ENCODE results near the gene CRKL.
"Not testable (repeated sequence)": the region's sequence is repeated elsewhere in the genome, so short reads cannot be mapped to it uniquely, and the experiment has no call there.

Gene CRKL

DNA sequence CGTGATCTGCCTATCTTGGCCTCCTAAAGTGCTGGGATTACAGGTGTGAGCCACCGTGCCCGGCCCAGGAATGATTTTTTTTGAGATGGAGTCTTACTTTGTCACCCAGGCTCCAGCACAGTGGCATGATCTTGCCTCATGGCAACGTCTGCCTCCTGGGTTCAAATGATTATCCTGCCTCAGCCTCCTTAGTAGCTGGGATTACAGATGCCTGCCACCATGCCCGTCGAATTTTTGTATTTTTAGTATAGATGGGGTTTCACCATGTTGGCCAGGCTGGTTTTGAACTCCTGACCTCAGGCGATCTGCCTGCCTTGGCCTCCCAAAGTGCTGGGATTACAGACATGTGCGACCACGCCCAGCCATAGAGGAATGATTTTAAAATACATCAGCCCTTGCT lies 17.8 kb downstream of the CRKL start:
- DNase-seq (ENCODE audit: low spot score), result not testable (repeated sequence)

DNA sequence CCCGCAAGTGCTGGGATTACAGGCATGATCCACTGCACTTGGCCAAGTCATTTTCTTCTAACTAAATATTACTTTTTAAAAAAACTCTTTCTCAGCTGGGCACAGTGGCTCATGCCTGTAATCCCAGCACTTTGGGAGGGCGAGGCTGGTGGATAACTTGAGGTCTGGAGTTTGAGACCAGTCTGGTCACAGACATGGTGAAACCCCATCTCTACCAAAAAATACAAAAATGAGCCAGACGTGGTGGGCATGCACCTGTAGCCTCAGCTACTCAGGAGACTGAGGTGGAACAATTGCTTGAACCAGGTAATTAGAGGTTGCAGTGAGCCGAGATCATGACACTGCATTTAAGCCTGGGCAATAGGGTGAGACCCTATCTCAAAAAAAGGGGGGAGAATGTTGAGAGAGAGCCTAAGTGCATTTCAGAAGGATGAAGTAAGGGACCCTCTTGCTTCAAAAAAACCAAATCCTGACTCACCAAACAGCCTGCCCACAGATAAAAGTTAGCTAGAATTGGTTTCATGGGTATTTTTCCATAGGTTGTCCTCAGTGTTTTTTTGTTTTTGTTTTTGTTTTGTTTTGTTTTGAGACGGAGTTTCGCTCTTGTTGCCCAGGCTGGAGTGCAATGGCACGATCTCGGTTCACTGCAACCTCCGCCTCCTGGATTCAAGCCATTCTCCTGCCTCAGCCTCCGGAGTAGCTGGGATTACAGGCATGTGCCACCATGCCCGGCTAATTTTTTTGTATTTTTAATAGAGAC lies 18.8 kb downstream of the CRKL start:
- not testable (repeated sequence) for DNase-seq (ENCODE audit: low spot score)

DNA sequence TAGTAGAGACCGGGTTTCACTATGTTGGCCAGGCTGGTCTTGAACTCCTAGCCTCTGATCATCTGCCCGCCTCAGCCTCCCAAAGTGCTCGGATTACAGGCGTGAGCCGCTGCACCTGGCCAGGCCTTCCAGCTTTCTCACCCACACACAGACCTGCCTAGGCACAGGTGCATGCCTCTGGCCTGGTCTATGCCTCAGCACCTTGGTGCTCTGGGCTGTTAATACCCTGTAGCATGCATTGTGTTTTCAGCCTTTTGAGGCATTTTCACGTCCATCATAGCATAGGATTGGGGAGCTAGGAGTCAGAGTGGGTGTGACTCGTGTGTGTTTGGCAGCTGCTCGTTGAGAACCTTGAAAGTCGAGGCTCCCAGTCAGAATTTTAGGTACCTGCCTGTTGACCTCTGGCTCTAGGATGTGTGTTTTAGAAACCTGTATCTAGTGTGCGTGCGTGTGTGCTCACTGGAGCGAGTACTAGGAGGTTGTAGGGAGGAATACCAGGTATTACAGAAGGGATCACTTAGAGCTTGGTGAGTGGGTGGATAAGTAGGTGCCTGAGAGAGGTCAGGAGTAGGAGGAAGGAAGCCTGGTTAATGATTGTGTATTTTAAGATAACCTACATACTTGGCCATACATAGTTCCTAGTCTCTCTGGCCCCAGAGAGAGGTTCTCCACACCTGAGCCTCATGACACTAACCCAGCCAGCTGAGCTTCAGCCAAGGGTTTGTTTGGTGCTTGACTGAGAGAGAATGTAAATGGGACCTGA lies 20.0 kb downstream of the CRKL start:
- no peak for DNase-seq (ENCODE audit: low spot score)

DNA sequence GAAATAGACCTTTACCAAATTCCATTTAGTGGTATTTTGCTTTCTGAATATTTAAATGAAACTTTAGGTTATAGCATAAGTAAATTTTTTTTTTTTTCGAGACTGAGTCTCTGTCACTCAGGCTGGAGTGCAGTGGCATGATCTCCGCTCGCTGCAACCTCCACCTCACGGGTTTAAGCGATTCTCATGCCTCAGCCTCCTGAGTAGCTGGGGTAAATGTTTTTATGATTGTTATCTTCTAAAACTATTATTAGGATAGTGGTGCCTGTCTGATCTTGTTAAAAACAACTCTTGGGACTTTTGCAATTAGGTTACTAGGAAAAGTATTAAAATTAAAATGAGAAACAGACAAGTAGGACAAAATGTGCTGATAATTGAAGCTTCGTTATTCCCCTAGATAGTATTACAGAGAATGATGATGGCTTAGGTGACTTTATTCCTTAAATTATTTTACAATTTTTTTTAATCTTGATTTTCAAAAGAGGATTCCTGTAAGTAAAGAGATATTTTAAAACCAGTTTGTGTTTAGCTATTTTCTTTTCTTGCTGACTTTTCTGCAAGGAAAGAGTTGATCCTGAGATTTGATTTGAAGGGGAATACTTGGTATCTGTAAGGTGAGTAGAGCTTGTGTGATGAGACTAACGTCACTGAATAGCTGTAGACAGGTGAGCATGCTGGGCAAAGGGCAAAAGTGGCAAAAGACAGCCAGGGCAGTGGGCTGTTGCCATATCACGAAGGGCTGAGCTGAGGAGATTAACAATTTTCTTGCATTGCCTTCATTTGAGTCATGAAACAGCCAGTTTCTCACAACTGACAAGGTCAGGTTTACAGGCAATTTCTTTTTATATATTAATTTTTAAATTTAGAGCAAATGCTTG lies 20.8 kb downstream of the CRKL start:
- DNase-seq (ENCODE audit: low spot score), result no peak

DNA sequence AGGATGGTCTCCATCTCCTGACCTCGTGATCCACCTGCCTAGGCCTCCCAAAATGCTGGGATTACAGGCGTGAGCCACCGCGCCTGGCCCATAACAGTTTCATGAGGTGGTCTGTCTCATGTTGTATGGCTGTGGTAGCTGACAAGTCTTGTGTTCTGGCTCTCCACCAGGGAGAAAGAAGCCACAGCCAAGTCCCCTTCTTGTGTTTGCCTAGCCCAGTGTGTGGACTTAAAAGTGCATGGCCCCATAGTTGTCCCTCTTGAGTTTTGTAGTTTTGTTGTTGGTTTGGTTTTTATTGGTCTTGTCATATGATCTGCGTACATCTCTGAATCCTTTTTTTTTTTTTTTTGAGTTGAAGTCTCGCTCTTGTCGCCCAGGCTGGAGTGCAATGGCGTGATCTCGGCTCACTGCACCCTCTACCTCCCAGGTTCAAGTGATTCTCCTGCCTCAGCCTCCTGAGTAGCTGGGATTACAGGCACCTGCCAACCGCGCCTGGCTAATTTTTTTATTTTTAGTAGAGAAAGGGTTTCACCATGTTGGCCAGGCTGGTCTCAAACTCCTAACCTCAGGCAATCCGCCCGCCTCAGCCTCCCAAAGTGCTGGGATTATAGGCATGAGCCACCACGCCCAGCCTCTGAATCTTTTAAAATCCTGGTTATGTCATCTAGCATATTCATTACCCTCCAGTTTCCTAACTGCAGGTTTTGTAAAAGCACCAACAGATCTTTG lies 22.4 kb downstream of the CRKL start:
- not testable (repeated sequence) for DNase-seq (ENCODE audit: low spot score)

DNA sequence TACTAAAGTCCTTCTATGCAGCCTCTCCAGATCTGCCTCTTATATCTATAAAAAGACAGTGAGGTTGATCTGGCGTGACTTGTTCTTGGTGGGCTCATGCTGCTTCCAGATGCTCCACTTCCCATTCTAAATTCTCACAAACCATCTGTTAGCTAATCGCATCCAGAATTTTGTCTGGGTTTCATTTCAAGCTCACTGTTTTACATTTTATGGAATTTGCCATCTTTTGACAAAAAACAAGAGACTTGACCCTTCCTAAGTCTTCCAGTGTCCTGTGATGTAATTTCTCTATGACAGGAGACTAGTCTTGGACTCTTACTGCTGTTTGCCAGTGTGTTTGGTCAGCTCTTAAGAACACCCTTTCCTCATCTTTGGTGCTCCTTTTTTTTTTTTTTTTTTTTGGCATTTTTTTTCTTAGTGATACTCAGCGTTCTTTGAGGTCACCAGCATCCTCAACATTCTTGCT lies 23.0 kb downstream of the CRKL start:
- no peak for DNase-seq (ENCODE audit: low spot score)

DNA sequence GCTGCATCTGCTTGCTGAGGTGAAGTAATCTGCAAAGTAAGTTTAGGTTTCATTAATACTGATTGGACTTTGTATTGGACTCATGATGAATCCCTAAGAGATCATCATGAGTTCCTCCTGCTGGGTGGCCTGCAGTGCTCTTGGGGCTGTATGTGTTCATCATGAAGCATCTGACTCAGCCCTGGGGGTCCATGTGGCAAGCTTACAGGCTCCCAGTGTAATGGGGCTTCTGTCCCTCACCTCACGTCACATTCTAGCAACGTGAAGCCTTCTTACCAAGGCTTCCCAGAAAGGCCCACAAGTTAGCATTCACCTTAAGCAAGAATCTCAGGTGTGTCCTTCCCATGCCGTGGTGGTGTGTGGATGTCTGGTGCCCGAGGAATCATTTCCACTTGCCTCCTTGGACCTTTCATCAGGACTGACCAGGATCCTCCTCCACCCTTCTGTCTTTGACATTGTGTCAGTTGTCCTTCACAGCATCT lies 23.7 kb downstream of the CRKL start:
- no peak for DNase-seq (ENCODE audit: low spot score)

DNA sequence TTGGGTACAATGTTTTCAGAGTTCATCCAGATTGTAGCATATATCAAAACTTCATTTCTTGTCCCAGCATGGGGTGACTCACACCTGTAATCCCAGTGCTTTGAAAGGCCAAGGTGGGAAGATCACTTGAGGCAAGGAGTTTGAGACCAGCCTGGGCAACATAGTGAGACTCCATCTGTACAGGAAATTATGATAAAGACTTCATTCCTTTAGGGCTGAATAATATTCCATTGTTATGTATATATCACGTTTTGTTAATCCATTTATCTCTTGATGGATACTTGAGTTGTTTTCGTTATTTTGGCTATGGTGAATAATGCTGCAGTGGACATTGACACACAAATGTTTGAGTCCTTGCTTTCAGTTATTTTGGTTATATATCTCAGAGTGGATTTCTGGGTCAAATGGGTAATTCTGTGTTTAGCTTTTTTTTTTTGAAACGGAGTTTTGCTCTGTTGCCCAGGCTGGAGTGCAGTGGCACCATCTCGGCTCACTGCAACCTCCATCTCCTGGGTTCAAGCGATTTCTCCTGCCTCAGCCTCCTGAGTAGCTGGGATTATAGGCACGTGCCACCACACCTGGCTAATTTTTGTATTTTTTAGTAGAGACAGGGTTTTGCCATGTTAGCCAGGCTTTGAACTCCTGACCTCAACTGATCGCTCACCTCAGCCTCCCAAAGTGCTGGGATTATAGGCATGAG lies 25.1 kb downstream of the CRKL start:
- DNase-seq (ENCODE audit: low spot score), result not testable (repeated sequence)

DNA sequence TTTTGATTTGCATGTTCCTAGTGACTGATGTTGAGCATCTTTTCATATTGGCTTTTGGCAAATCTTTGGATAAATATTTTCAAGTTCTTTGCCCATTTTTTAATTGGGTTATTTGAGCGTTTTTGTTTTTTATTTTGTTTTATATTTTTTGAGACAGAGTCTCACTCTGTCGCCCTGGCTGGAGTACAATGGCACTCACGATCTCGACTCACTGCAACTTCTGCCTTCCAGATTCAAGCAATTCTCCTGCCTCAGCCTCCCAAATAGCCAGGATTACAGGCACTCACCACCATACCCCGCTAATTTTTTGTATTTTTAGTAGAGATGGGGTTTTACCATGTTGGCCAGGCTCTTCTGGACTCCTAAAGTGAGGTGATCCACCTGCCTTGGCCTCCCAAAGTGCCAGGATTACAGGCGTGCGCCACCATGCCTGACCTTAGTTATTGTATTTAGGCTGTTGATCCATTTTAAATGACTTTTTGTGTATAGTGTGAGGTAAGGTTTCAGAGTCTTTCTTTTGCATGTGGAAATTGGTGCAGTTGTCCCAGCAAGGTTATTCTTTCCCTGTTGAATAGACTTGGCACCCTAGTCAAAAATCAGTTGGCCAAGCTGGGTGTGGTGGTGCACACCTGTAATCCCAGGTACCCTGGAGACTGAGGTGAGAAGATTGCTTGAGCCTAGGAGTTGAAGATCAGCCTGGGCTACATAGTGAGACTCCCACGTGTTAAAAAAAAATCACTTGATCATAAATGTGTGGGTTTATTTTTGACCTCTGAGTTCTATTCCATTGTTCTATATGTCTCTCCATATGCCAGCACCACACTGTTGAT lies 26.1 kb downstream of the CRKL start:
- DNase-seq (ENCODE audit: low spot score), result no peak

DNA sequence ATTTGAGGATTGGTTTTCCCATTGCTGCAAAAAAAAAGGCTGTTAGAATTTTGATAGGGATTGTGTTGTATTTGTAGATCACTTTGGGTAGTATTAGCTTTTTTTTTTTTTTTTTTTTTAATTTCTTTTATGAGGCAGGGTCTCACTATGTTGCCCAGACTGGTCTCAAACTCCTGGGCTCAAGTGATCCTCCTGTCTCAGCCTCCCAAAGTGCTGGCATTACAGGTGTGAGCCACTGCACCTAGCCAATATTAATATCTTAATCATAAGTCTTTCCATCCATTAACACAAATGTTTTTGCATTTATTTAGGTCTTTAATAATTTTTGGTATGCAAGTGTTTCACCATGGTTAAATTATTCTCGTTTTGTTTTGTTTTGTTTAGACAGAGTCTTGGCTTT lies 26.8 kb downstream of the CRKL start:
- no peak for DNase-seq (ENCODE audit: low spot score)

DNA sequence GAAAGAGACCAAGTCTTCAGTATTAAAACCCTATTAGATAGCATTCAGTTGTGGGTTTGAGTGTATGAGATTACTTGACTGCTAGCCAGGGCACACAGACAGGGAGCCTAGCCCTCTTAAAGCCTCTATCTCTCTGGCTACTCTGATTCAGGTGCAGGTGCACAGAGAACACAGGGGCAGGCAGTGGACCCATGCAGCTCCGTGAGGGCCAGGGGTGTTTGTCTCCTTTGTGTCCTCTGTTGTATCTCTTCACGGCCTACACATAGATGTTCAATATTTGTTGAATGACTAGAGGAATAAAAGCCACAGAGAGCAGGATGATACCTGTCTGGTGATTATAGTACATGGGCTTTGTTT lies 28.3 kb downstream of the CRKL start:
- DNase-seq (ENCODE audit: low spot score), result no peak

DNA sequence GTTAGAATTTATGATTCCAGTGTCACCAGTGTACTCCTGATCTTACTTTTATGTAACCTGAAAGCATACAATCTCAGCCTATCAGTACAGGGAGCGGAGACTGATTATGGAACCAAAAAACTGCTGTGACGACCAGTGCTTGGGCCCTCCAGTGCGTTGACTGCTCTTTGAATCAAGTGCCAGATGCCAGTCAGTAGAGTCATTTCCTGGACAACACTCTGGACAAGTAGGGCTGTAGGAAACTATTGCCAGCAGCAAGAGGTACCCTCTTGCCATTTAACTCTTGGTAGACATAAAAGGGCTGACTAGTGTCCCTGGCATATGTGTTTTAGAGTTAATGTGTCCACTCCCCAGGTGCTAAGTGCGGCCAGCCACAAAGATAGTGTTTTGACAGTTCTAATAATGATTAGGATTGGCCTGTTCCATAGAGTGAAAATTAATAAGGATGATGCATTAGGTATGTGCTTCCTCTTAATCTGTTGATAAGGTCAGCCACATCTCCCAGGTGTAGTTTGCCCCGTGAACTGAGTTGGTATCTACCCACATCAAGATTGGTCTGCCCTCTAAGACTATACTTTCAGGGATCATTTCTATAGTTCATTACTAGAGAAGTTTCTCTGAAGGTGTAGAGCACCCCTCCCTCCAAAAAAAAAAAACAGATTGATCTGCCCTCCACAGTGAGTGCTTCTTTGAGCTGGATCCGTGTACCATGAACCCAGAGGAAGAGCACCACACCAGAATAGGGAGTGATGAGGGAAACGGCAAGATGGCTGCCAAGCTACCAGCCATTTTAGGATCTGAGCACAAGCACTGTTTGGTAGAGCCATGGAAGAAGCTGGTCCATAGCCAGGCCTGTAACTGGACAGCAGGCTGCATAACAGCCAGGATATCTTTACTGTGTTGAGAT lies 29.1 kb downstream of the CRKL start:
- DNase-seq (ENCODE audit: low spot score), result no peak

DNA sequence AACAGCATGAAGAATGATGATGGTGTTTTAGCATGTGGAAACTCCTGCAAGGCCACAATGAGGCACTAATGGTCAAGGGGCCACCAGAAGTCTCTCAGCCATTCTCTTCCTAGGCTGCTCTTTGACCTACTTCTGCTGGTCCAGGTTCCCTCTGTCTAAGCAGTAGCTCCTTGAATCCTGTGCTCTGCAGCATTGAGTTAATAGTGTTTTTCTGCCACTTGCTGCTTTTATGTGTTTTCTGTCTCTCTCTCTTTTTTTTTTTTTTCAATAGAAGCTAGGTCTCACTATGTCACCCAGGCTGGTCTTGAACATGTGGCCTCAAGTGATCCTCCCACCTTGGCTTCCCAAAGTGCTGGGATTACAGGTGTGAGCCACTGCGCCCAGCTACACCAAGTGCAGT lies 29.8 kb downstream of the CRKL start:
- no peak for DNase-seq (ENCODE audit: low spot score)

DNA sequence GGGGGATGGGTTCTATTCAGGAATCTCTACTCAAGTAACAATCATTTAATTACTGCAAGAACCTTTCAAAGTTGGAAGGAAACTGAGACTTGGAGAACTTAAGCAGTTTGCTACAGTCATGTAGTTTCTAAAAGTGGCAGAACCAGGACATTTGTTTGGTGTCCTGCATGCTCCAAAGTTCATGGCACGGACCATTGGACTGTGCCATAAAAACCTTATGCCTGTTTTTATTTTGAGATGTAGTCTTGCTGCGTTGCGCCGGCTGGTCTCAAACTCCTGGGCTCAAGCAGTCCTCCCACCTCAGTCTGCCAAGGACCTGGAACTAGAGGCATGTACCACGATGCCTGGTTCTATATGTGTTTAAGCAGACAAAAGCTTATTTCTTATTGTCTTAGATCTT lies 31.2 kb downstream of the CRKL start:
- DNase-seq (ENCODE audit: low spot score), result no peak

DNA sequence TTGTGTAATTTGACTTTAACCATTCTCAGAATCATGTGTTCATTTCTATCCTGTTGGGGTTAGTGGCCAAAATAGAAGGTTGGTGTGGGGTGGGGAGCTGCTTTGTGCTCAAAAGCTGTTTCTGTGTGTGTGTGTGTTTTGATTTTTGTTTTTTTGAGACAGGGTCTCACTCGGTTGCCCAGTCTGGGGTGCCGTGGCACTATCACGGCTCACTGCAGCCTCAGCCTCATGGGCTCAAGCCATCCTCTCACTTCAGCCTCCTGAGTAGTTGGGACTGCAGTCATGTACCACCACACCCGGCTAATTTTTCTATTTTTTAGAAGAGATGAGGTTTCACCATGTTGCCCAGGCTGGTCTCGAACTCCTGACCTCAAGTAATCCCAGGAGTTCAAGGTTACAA lies 31.8 kb downstream of the CRKL start:
- no peak for DNase-seq (ENCODE audit: low spot score)

DNA sequence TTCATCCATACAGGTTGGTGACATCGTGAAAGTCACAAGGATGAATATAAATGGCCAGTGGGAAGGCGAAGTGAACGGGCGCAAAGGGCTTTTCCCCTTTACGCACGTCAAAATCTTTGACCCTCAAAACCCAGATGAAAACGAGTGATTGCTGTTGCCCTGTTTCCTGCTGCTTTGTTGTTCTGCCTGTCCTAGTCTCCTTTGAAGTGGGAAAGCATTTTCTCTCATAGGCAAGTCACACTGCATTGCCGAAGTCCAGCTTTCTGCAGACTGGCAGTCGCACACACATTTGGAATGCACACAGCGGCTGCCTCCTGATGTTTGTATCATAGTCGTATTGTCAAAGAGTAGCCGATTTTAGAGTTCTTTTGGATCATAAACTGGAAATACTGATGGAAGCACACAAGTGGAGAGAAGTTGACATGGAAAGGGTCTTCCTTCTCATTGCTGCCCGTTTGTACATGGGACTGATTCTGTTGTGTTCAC lies 32.5 kb downstream of the CRKL start:
- DNase-seq (ENCODE audit: low spot score), result no peak

DNA sequence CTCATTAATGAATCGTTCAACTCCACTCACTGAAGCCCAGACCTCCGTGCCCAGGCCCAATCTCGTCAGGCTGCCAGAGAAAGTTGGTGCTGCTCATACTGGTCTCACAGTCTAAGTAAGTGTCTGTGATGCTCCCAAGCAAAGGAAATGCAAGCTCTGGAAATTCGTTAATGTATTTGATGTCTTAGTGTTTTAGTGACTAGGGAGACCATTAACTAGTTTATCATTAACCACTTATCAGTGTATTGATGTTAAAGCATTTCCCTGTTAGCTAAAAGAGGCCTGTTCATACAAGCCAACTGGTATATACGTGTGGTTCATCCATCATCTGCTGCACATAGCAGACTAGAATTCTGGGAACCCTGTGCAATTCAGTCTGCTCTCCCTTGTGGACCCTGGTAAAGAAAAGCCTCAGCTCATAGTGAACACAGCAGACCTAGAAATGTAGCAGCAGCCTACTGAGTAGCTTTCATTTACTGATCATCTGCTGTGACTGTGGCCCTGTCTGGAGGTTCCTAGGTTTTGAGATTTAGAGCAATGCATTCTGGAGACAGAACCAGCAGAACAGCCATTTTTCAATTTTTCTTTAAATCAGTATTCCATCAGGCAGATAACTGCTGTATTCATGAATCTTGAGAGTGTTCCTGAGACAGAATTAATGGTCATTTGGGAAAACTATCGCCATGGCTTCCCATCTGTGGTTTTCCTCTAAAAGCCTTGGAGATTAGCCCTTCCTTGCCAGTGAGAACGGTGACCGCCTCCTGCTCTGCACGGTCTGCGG lies 34.1 kb downstream of the CRKL start:
- DNase-seq (ENCODE audit: low spot score), result no peak

DNA sequence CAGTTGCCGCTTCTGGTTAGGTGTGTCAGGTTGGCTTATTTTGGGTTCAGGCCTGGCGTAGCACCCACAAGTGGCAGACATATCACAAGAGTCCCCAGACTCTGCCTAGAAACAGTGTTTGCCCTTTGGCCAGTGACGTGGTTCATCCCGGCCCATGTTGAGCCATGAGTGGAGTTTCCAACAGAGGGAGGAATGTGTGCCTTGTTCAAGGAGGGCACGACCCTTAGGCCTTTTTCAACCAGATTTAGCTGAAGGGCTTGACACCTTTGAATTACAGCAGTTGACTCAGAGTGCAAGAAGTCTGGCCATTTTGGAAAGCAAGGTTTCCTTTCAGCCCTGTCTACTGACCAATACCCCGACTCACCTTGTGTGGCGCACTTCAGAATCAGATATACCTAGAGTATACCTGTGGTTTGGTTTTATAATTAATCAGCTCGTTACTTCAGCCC lies 34.7 kb downstream of the CRKL start:
- no peak for DNase-seq (ENCODE audit: low spot score)

Data from COLO829 (cell line).